HG03460 (cell line): ENCODE results near the gene ATP8B4.
A peak's percentile ranks its signal among the peaks of the same experiment; 100 is the strongest.

ENCODE experiments used
- ATAC-seq: cut with Tn5 transposase; IDR thresholded peaks from one replicate; pipeline ENCODE4 v1.9.1; 2021; ENCODE audit not compliant: unreplicated experiment

ATP8B4 gene

DNA sequence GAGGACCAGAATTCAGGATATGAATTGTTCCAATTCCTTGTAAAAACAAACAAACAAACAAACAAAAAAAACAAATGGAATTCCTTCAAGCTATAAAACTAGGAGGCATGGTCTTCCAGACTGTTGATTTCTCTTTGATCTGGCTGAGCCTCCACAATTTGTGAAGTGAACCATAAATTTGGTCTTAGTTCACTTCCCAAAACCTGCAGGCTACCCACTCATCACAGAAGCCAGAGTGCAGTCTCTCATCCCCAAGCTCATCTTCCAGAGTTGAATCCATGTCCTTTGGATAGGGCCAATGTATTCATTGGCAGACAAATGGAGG is 294.3 kb downstream of the ATP8B4 start:
- no peak for ATAC-seq

DNA sequence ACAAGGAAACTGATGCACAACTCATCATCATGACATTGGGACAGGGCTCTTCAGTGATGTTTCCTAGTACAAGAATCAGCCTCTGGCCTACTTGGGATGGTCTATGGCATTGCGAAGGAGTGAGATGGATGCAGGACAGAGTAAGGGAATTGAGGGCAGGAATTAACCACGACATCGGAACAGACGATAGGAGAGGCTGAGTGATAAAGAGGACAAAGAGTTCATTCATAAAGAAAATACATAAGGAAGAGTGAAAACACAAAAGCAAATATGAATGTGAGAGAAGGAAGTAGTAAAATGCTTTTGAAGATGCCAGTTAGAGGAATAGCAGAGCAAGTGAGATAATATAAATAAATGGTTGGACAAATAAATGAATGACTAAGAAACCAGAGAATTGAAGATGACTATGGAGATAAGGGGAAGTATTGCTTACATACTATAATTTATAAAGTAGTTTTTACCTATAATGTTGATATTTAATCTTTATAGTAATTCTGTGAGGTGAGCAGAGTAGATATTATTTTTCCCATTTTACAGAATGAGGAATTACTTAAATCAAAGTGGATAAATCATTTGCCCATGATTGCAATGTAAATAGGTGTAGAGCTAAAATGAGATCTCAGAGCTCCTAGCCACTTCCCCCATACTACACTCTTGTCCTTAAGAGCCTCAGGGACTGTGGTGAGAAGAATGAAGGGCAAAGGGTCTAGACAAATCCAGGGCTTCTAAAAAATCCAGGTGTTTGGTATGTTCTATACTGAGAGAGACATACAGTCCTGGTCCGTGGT is 294.9 kb downstream of the ATP8B4 start:
- no peak for ATAC-seq

DNA sequence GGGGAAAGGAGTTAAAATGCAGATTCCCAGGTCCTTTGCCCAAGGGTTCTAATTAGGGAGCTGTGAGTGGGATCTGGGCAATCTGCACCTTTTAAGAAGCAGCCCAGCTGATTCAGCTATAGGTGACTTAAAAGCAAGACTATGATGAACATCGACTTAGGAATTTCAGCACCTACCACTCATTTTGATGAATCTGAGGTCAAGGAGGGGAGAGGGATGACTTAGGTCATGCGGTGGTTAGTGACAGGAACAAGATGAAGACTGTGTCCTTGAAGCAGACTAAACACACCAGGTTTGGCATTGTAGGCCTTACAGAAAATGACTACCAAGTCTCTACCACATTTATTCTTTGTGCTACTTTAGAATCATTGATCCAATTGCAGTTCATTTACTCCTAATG is 301.9 kb downstream of the ATP8B4 start:
- no peak for ATAC-seq

DNA sequence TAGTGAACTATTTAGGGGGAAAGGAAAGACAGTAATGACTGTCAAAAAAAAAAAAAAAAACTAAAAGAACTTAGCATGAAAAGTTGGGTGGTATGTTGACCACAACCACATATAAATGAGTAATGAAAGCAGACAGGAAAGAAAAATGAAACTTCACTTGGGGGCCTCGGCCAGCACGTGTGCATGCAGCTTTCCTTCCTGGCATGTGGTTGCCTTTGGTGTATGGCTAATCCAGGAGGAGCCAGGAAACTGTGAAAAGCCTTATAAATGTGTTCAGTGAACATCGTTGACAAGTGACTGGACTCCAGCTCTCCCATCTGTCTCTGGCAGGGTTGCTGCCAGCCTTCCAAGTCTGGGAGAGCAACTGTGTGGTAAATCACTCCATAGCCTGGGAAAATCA is 303.1 kb downstream of the ATP8B4 start:
- ATAC-seq: peak; percentile 86

DNA sequence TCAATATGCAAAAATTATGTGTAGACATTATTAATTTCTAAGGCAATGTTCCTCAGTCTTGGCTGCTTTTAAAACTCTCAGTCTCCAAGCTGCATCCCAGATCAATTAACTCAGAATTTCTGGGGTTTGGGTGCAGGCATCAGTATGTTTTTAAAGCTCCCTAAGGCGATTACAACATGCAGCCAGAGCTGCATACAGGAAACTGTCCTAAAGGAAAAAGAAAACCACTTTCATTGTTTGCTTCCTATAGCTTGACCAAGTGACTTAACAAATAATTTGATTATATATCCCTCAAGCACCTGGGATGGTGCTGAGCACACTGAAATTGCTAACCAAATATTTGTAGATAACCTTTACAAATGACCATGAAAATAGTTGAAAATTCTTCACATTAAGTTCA is 303.5 kb downstream of the ATP8B4 start:
- no peak for ATAC-seq

DNA sequence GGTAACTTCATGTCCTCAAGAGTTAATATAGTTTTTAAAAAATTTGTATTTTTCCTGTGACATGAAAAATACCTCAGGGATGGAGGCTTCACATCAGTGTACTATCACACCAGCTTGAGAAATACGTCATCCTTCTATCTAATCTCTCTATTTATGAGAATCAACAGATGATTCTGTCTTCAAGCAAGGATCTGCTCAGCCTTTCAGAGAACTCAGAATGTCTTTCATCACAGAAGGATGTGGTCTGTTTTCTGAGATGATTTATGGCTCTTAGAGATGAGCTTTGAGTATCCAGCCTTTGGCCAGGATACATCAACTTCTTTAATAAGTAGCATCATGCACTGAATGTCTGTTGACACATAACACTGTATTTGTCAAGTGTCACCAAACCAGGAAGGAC is 304.3 kb downstream of the ATP8B4 start:
- no peak for ATAC-seq

DNA sequence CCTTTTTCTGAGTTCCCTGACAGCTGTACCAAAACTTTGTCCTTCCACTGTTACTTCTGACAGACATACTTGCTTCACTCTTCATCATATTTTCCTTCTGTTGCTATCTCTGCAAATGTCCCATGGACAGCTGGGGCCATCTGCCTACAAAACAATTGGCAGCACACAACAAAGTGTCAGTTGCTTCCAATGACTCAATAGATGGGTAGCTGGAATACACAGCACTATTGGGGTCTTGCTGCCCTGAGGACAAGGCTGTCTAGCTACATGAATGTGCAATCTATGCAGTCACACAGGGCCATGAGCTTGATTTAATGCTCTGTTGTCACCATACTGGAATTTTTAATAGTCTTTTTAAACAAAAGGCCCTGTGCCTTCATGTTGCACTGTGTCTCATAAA is 305.4 kb downstream of the ATP8B4 start:
- no peak for ATAC-seq

DNA sequence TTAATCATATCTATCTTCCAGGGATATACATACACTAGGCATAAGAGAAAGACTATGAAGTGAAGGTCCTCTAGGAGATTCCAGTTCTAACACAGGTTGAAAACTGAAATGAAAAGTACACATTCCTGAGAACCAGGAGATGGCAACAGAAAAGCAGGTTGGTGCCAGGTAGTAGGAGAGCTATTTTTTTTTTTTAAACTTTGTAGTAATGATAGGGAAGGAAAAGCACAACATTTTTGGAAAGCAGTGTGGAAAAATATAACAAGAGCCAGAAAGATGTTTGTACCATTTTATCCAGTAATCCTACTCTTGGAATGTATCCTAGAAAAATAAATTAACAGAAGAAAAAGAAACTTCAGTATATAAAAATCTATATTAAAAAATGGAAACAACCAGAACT is 308.3 kb downstream of the ATP8B4 start:
- no peak for ATAC-seq

DNA sequence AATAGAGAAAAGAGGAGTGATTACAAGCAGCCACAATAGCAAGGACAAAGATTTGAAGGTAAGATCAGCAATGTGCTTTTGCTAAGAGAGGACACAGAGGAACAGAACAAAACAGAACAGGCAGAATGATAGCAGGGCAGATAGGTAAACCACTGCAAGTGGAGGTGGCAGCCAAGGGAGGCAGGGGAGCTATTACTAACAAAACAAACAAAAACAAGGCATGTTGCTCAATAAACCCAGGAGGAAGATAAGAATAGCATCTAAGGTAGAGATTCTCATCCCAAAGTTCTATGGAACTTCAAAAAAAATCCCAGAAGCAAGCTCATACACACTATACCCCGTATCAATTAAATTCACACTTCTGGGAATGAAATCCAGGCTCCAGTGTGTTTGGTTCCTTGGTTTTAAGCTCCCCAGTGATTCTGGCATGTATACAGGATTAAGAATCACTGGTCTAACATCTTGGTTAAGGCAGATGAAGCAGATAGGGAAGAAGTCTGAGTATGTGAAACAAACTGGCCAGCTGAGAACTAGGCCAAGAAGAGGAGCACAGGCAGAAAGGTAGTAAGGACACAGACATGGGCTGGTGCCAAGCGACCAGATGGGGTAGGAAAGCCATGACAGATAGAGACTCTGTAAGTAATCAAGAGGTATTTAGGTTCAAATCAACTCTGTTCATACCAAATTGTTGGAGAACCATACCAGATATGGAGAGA is 309.0 kb downstream of the ATP8B4 start:
- ATAC-seq: no peak

DNA sequence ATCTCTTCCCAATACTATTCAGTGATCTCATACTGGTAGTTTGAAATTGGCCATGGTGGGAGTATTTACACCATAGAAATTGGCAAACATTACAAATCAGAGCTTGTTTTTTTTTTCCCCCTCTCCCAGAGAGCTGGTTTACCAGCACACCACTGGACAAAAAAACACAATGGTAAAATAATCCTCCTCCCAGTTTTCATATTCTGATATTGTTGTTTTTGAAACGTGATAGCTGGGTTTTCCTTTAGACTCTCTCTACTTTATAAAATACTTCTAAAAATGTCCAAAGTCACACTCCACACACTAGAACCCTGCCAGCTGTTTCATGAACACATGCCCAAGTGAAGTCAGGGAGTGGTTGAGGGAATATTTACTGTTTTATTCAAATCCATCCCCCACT is 310.7 kb downstream of the ATP8B4 start:
- ATAC-seq: no peak
